Hepatocyte (in vitro differentiated cells): ENCODE results near the gene KCNMA1. TPM values are rescaled to one million over a fixed set of nuclear protein-coding genes. Genes with fewer than 3 reads are reported as not detected.
"Not testable (repeated sequence)": the region's sequence is repeated elsewhere in the genome, so short reads cannot be mapped to it uniquely, and the experiment has no call there.

Experiments used
- DNase-seq: peaks from one replicate; pipeline ENCODE4 v3.0.0-alpha.2; 2016; ENCODE audit warnings: low spot score
- H2AFZ ChIP-seq: fragments of 200-600 bp; sonication (generic); 2 replicates; pipeline ENCODE4 v1.6.0; 2016; ENCODE audit warnings: antibody characterized with exemption, mild to moderate bottlenecking
- H3K27ac ChIP-seq: fragments of 200-600 bp; sonication (generic); 2 replicates; pipeline ENCODE4 v1.5.1; 2016; ENCODE audit warnings: mild to moderate bottlenecking
- H3K27me3 ChIP-seq: fragments of 200-600 bp; sonication (generic); 2 replicates; pipeline ENCODE4 v1.6.1; 2016
- H3K36me3 ChIP-seq: fragments of 200-600 bp; sonication (generic); replicated peaks from 2 replicates; pipeline ENCODE4 v1.5.1; 2016; ENCODE audit warnings: low read depth; ENCODE audit not compliant: insufficient read depth
- H3K4me1 ChIP-seq: fragments of 200-600 bp; sonication (generic); 2 replicates; pipeline ENCODE4 v1.5.1; 2016; ENCODE audit warnings: mild to moderate bottlenecking, moderate library complexity; ENCODE audit not compliant: insufficient read depth
- H3K4me2 ChIP-seq: fragments of 200-600 bp; sonication (generic); 2 replicates; pipeline ENCODE4 v1.6.0; 2016
- H3K4me3 ChIP-seq: fragments of 200-600 bp; sonication (generic); 2 replicates; pipeline ENCODE4 v1.5.1; 2016; ENCODE audit warnings: mild to moderate bottlenecking
- H3K79me2 ChIP-seq: fragments of 200-600 bp; sonication (generic); 2 replicates; pipeline ENCODE4 v1.6.0; 2017; ENCODE audit warnings: mild to moderate bottlenecking
- H3K9me2 ChIP-seq: fragments of 200-600 bp; sonication (generic); replicated peaks from 2 replicates; pipeline ENCODE4 v1.6.0; 2017; ENCODE audit warnings: mild to moderate bottlenecking; ENCODE audit not compliant: insufficient read depth
- H3K9me3 ChIP-seq: fragments of 200-600 bp; sonication (generic); 2 replicates; pipeline ENCODE4 v1.5.1; 2016; ENCODE audit warnings: low read depth, mild to moderate bottlenecking
- H4K20me1 ChIP-seq: fragments of 200-600 bp; sonication (generic); 2 replicates; pipeline ENCODE4 v1.6.0; 2016; ENCODE audit warnings: mild to moderate bottlenecking; ENCODE audit not compliant: insufficient read depth, poor library complexity, severe bottlenecking
- CTCF ChIP-seq: fragments of 200-600 bp; sonication (generic); IDR thresholded peaks from 2 replicates; pipeline ENCODE4 v1.5.1; 2016; ENCODE audit warnings: antibody characterized with exemption, mild to moderate bottlenecking; ENCODE audit not compliant: poor library complexity
- EZH2 ChIP-seq: fragments of 200-600 bp; sonication (generic); IDR thresholded peaks from 2 replicates; pipeline ENCODE4 v1.6.1; 2016; ENCODE audit warnings: antibody characterized with exemption, mild to moderate bottlenecking, borderline replicate concordance
- EZH2phosphoT487 ChIP-seq: fragments of 200-600 bp; sonication (generic); IDR thresholded peaks from one replicate; pipeline ENCODE4 v1.6.1; 2018; ENCODE audit warnings: antibody characterized with exemption, mild to moderate bottlenecking, low read depth, moderate library complexity; ENCODE audit not compliant: unreplicated experiment, severe bottlenecking
- WGBS: methylation state at CpG from one replicate; pipeline ENCODE4 v1.1.6; 2016; ENCODE audit warnings: low lambda C conversion rate; ENCODE audit errors: missing lambda C conversion rate; 5-methylcytosine and 5-hydroxymethylcytosine counted together
- polyA plus RNA-seq: library from polyadenylated mRNA; unstranded; fragments of >200 nt; fragmentation: Nextera tagmentation; extraction: Ambion mirVana; gene quantifications from 2 replicates; pipeline ENCODE4 v1.2.1, GENCODE V29; 2016
- total RNA-seq: library from RNA; depleted of rRNA; stranded (reverse); fragments of >200 nt; gene quantifications from 2 replicates; pipeline ENCODE4 v1.2.3, GENCODE V29; 2014

The KCNMA1 gene
- total and polyA plus RNA-seq, 2 experiments from 2014 or later, result 42.6 to 73.3 TPM

- H3K4me3 ChIP-seq, result no peak overlapping the region
- no peak for DNase-seq
- 80% methylated on average over 4 of the region's 4 CpGs for whole genome bisulfite sequencing
- H3K36me3 ChIP-seq, result no peaks in the 10 kb centered on the region
- H2AFZ ChIP-seq, result no peak overlapping the region
- no peak overlapping the region for H3K4me2 ChIP-seq
- no peaks in the 10 kb centered on the region for H4K20me1 ChIP-seq
- no peak for TF ChIP-seq EZH2
- no peak for TF ChIP-seq CTCF
- no peak for TF ChIP-seq EZH2phosphoT487
- no peaks in the 10 kb centered on the region for H3K4me1 ChIP-seq
- no peaks in the 10 kb centered on the region for H3K79me2 ChIP-seq
- H3K9me3 ChIP-seq, result no peaks in the 10 kb centered on the region
- no peaks in the 10 kb centered on the region for H3K27me3 ChIP-seq
- H3K9me2 ChIP-seq, result no peaks in the 10 kb centered on the region
- H3K27ac ChIP-seq, result no peak overlapping the region
Observed at GRCh38 chr10:77522268-77522809, 115.3 kb downstream of the KCNMA1 start.

- H3K9me3 ChIP-seq, result no peaks in the 10 kb centered on the region
- no peaks in the 10 kb centered on the region for H3K4me1 ChIP-seq
- H3K27me3 ChIP-seq, result no peaks in the 10 kb centered on the region
- no peak overlapping the region for H3K27ac ChIP-seq
- H3K36me3 ChIP-seq, result no peaks in the 10 kb centered on the region
- H2AFZ ChIP-seq, result no peak overlapping the region
- H4K20me1 ChIP-seq, result no peaks in the 10 kb centered on the region
- no peak overlapping the region for H3K4me3 ChIP-seq
- H3K4me2 ChIP-seq, result no peak overlapping the region
- no peaks in the 10 kb centered on the region for H3K9me2 ChIP-seq
- no peak for TF ChIP-seq CTCF
- TF ChIP-seq EZH2, result no peak
- TF ChIP-seq EZH2phosphoT487, result no peak
- H3K79me2 ChIP-seq, result no peaks in the 10 kb centered on the region
- WGBS, result 94% methylated on average over 2 of the region's 2 CpGs
- no peak for DNase-seq
Observed at GRCh38 chr10:77520995-77521394, 116.6 kb downstream of the KCNMA1 start.

- WGBS, result 77% methylated on average over 1 of the region's 1 CpG
- H3K27ac ChIP-seq, result no peak overlapping the region
Observed at GRCh38 chr10:77520290-77520689, 117.3 kb downstream of the KCNMA1 start.

GRCh38 chr10:77519791-77520190, 117.8 kb downstream of the KCNMA1 start:
- DNase-seq, result not testable (repeated sequence)

More at GRCh38 chr10:77520290-77520689, 117.3 kb downstream of the KCNMA1 start:
- no peak for DNase-seq
- Histone ChIP-seq H3K36me3 (no peaks in the 10 kb centered on the region), H2AFZ (no peak overlapping the region), H3K9me2 (no peaks in the 10 kb centered on the region), H3K4me2 (no peak overlapping the region), H3K4me3 (no peak overlapping the region), H3K27me3 (no peaks in the 10 kb centered on the region), H3K79me2 (no peaks in the 10 kb centered on the region), H3K9me3 (no peaks in the 10 kb centered on the region), H4K20me1 (no peaks in the 10 kb centered on the region), H3K4me1 (no peaks in the 10 kb centered on the region)
- TF ChIP-seq EZH2phosphoT487 (no peak), EZH2 (no peak), CTCF (no peak)

More at GRCh38 chr10:77519791-77520190, 117.8 kb downstream of the KCNMA1 start:
- not testable (repeated sequence) for H3K9me3 ChIP-seq, H3K4me1 ChIP-seq, H3K9me2 ChIP-seq, H3K4me3 ChIP-seq, H3K4me2 ChIP-seq, H3K79me2 ChIP-seq, H3K27me3 ChIP-seq, H4K20me1 ChIP-seq, H3K36me3 ChIP-seq, H3K27ac ChIP-seq, H2AFZ ChIP-seq
- 91% methylated on average over 2 of the region's 2 CpGs for WGBS
